HCT116 (cell line): ENCODE data around the gene ROCK1. TPM values are rescaled to one million over a fixed set of nuclear protein-coding genes. Genes with fewer than 3 reads are reported as not detected.
A peak's percentile ranks its signal among the peaks of the same experiment; 100 is the strongest.

Experiments used
- ATAC-seq: fragments of 200-7000 bp; cut with Tn5 transposase; 2 replicates; pipeline ENCODE4 v1.9.1; 2020; ENCODE audit warnings: mild to moderate bottlenecking, moderate library complexity
- BruUV-seq: library from RNA; stranded (reverse); fragments of 400-500 nt; replicated peaks from 2 replicates; lab custom pipeline; 2021; lab: Mats Ljungman, UMichigan
- CTCF ChIA-PET: fragments of 300-600 bp; sonication (Branson Sonifier 250); formaldehyde crosslinking; loops from one replicate; lab custom pipeline; 2021; ENCODE audit warnings: antibody characterized with exemption; lab: Charles Lee
- POLR2A ChIA-PET: fragments of 300-600, 350-600 bp; sonication (Branson Sonifier 250); formaldehyde crosslinking; loops from one replicate; lab custom pipeline; 2021; ENCODE audit warnings: antibody characterized with exemption; lab: Charles Lee
- RAD21 ChIA-PET, 2 experiments: fragments of 300-600 bp; sonication (Branson Sonifier 250); formaldehyde crosslinking; loops; one replicate each; lab custom pipeline; 2023; ENCODE audit warnings: low total read pairs in 2 of 2; ENCODE audit not compliant: uncharacterized antibody in 2 of 2, unreplicated experiment in 2 of 2, low non-redundant PET in 1 of 2; lab: Charles Lee
- DNase-seq: peaks from one replicate; pipeline ENCODE4 v3.0.0-alpha.2; 2010; ENCODE audit warnings: low read depth, low spot score
- H2AFZ ChIP-seq: fragments of 200-600 bp; shearing (Covaris generic), sonication (generic); 2 replicates; pipeline ENCODE4 v1.6.1; 2017; ENCODE audit warnings: low read depth, mixed run types, mixed read lengths, antibody characterized with exemption, low read length; ENCODE audit not compliant: poor library complexity, severe bottlenecking
- H3K27ac ChIP-seq: 2 replicates; pipeline ENCODE4 v1.5.1; 2012; ENCODE audit warnings: low read depth, low read length
- H3K27me3 ChIP-seq: fragments of 200-600 bp; sonication (generic); 2 replicates; pipeline ENCODE4 v1.6.1; 2016; ENCODE audit warnings: mixed run types, low read length, mixed read lengths; ENCODE audit not compliant: insufficient read depth
- H3K36me3 ChIP-seq, 2 experiments: fragments of 200-500 bp in 1 of 2; fragments of 200-600 bp in 1 of 2; sonication (Bioruptor generic) in 1 of 2; sonication (generic) in 1 of 2; 2 replicates each; pipeline versions ENCODE4 v1.5.1 to v1.6.1; 2014 to 2016; ENCODE audit warnings: low read length in 2 of 2, inconsistent platforms in 1 of 2, mixed read lengths in 1 of 2, mixed run types in 1 of 2; ENCODE audit not compliant: insufficient read depth in 2 of 2, control insufficient read depth in 1 of 2
- H3K4me1 ChIP-seq, 2 experiments: fragments of 200-600 bp in 1 of 2; sonication (generic) in 1 of 2; 2 replicates each; pipeline versions ENCODE4 v1.5.1 to v1.6.1; 2012 to 2017; ENCODE audit warnings: low read length in 2 of 2, inconsistent platforms in 1 of 2, mild to moderate bottlenecking in 1 of 2, mixed read lengths in 1 of 2, mixed run types in 1 of 2, moderate library complexity in 1 of 2; ENCODE audit not compliant: insufficient read depth in 2 of 2, control insufficient read depth in 1 of 2
- H3K4me2 ChIP-seq: fragments of 200-600 bp; sonication (generic); 2 replicates; pipeline ENCODE4 v1.6.1; 2017; ENCODE audit warnings: mixed run types, low read length, mixed read lengths
- H3K4me3 ChIP-seq, 2 experiments: fragments of 200-600 bp in 1 of 2; sonication (generic) in 1 of 2; replicated peaks in 1 of 2; 2 replicates each; pipeline ENCODE4 v1.5.1; 2011 to 2016; ENCODE audit warnings: low read length in 2 of 2, control low read depth in 1 of 2, low read depth in 1 of 2, mild to moderate bottlenecking in 1 of 2, mixed read lengths in 1 of 2, mixed run types in 1 of 2
- H3K79me2 ChIP-seq: fragments of 200-600 bp; sonication (generic); 2 replicates; pipeline ENCODE4 v1.6.1; 2017; ENCODE audit warnings: mild to moderate bottlenecking, mixed run types, low read length, moderate library complexity, mixed read lengths; ENCODE audit not compliant: insufficient read depth
- H3K9ac ChIP-seq: fragments of 200-600 bp; sonication (generic); 2 replicates; pipeline ENCODE4 v1.6.1; 2016; ENCODE audit warnings: low read length, mixed read lengths
- H3K9me2 ChIP-seq: fragments of 200-600 bp; sonication (generic), shearing (Covaris generic); 2 replicates; pipeline ENCODE4 v1.6.1; 2017; ENCODE audit warnings: mixed run types, mild to moderate bottlenecking, moderate library complexity; ENCODE audit not compliant: insufficient read depth
- H3K9me3 ChIP-seq, 2 experiments: fragments of 200-500 bp in 1 of 2; fragments of 200-600 bp in 1 of 2; sonication (Bioruptor generic) in 1 of 2; sonication (generic) in 1 of 2; 2 replicates each; pipeline ENCODE4 v1.6.1; 2014 to 2017; ENCODE audit warnings: low read length in 2 of 2, mixed read lengths in 2 of 2, inconsistent platforms in 1 of 2, low read depth in 1 of 2, mild to moderate bottlenecking in 1 of 2, mixed run types in 1 of 2, moderate library complexity in 1 of 2; ENCODE audit not compliant: control insufficient read depth in 1 of 2, insufficient read depth in 1 of 2
- H4K20me1 ChIP-seq: fragments of 200-600 bp; sonication (generic), shearing (Covaris generic); 2 replicates; pipeline ENCODE4 v1.6.1; 2017; ENCODE audit warnings: mixed run types, mild to moderate bottlenecking, moderate library complexity; ENCODE audit not compliant: insufficient read depth
- CBX3 ChIP-seq: IDR thresholded peaks from 2 replicates; pipeline ENCODE4 v1.6.1; 2012; ENCODE audit warnings: low read depth
- CEBPB ChIP-seq: IDR thresholded peaks from 2 replicates; pipeline ENCODE4 v1.6.1; 2012; ENCODE audit warnings: low read depth
- EGR1 ChIP-seq: IDR thresholded peaks from 2 replicates; pipeline ENCODE4 v1.6.1; 2012; ENCODE audit warnings: low read depth
- ELF1 ChIP-seq: IDR thresholded peaks from 2 replicates; pipeline ENCODE4 v1.6.1; 2012; ENCODE audit warnings: low read depth, borderline replicate concordance
- EZH2phosphoT487 ChIP-seq: fragments of 200-600 bp; IDR thresholded peaks from 2 replicates; pipeline ENCODE4 v1.6.1; 2018; ENCODE audit warnings: antibody characterized with exemption, borderline replicate concordance
- FOSL1 ChIP-seq: IDR thresholded peaks from 2 replicates; pipeline ENCODE4 v1.6.1; 2012; ENCODE audit warnings: low read depth
- MAX ChIP-seq: IDR thresholded peaks from 2 replicates; pipeline ENCODE4 v1.6.1; 2012
- POLR2A ChIP-seq: IDR thresholded peaks from 2 replicates; pipeline ENCODE4 v1.7.0; 2011; ENCODE audit warnings: borderline replicate concordance; ENCODE audit not compliant: insufficient read depth, insufficient read length; ENCODE audit errors: extremely low read depth
- REST ChIP-seq: IDR thresholded peaks from 2 replicates; pipeline ENCODE4 v1.6.1; 2012; ENCODE audit warnings: low read depth
- SP1 ChIP-seq: IDR thresholded peaks from 2 replicates; pipeline ENCODE4 v1.6.1; 2012; ENCODE audit warnings: low read depth
- SRF ChIP-seq: IDR thresholded peaks from 2 replicates; pipeline ENCODE4 v1.6.1; 2012; ENCODE audit warnings: low read depth
- YY1 ChIP-seq: IDR thresholded peaks from 2 replicates; pipeline ENCODE4 v1.6.1; 2011; ENCODE audit warnings: low read length, low read depth, moderate library complexity, mild to moderate bottlenecking; ENCODE audit not compliant: insufficient replicate concordance; ENCODE audit errors: extremely low read depth
- intact Hi-C: fragments of 100-400 bp; cut with micrococcal nuclease; formaldehyde crosslinking; loops from 2 replicates; pipeline ENCODE4 v1.10.0; 2022
- total RNA-seq: library from RNA; stranded (reverse); gene quantifications from one replicate; pipeline ENCODE4 v1.2.1, GENCODE V29; 2021; ENCODE audit not compliant: unreplicated experiment

Gene ROCK1
- total RNA-seq, 1 experiment from 2014 or later, result 38.1 TPM

- CTCF ChIA-PET, result no interaction called here
- no peaks in the 10 kb centered on the region for H4K20me1 ChIP-seq
- H3K36me3 ChIP-seq, result no peaks in the 10 kb centered on the region
- no peak for TF ChIP-seq MAX
- no peak for TF ChIP-seq EZH2phosphoT487
- no peak for TF ChIP-seq CBX3
- no peak for TF ChIP-seq POLR2A
- TF ChIP-seq CEBPB, result no peak
- H3K4me1 ChIP-seq, result peaks cover 5 to 7% of the 10 kb centered on the region in 2 experiments; a peak in 3 of 4 replicates
- no peaks in the 10 kb centered on the region for H3K9me3 ChIP-seq
- POLR2A ChIA-PET, result no interaction called here
- no peak overlapping the region for H3K4me3 ChIP-seq
- intact Hi-C loops, result loop anchor here (10.0 kb wide), 1 partner anchor 49 kb away; no protein-coding TSS in a partner anchor
- DNase-seq (no peak), ATAC-seq (no peak)
- no peak overlapping the region for H2AFZ ChIP-seq
- no peak overlapping the region for H3K4me2 ChIP-seq
- no peaks in the 10 kb centered on the region for H3K27me3 ChIP-seq
- peaks cover 6% of the 10 kb centered on the region for H3K79me2 ChIP-seq
- no peak overlapping the region for H3K9ac ChIP-seq
- H3K9me2 ChIP-seq, result no peaks in the 10 kb centered on the region
- no TSS peak for BruUV-seq
- no peak overlapping the region for H3K27ac ChIP-seq
- RAD21 ChIA-PET, result interaction anchor here in 1 of 2 experiments (0.7 kb wide), 1 partner anchor 26 kb away, joined by 3 read pairs; no protein-coding TSS in a partner anchor
Observed at GRCh38 chr18:21115519-21116411, 4.2 kb upstream of the ROCK1 start.

- peaks cover 15 to 17% of the 10 kb centered on the region in 2 experiments; a peak in 3 of 4 replicates for H3K4me1 ChIP-seq
- ChIA-PET CTCF (interaction anchor here (1.0 kb wide), 2 partner anchors 67 to 79 kb away, joined by 3 to 4 read pairs; no protein-coding TSS in a partner anchor), RAD21 (no interaction called here), POLR2A (interaction anchor here (0.7 to 1.3 kb wide), 3 partner anchors 12 to 57 kb away, joined by 3 to 6 read pairs (median 4); no protein-coding TSS in a partner anchor)
- peak overlapping the region; percentile 63 to 74 for H3K4me3 ChIP-seq
- H3K9me2 ChIP-seq, result no peaks in the 10 kb centered on the region
- H3K9ac ChIP-seq, result peak overlapping the region; percentile 58
- peak overlapping the region; percentile 67; the same call in 1 of the 2 replicates for H3K27ac ChIP-seq
- H3K27me3 ChIP-seq, result no peaks in the 10 kb centered on the region
- H3K36me3 ChIP-seq, result no peaks in the 10 kb centered on the region
- peak overlapping the region; percentile 90 for H3K4me2 ChIP-seq
- no peaks in the 10 kb centered on the region for H3K9me3 ChIP-seq
- no TSS peak for BruUV-seq
- H2AFZ ChIP-seq, result peak overlapping the region; percentile 100
- DNase-seq (no peak), ATAC-seq (no peak)
- intact Hi-C loops, result loop anchor here (5.0 to 10.0 kb wide), 2 partner anchors 52 to 135 kb away; no protein-coding TSS in a partner anchor
- peaks cover 38% of the 10 kb centered on the region for H3K79me2 ChIP-seq
- H4K20me1 ChIP-seq, result no peaks in the 10 kb centered on the region
- no peak for TF ChIP-seq POLR2A
- no peak for TF ChIP-seq FOSL1
- no peak for TF ChIP-seq SRF
- TF ChIP-seq YY1, result no peak
- TF ChIP-seq SP1, result no peak
- TF ChIP-seq REST, result no peak
- TF ChIP-seq ELF1, result no peak
- no peak for TF ChIP-seq EGR1
Observed at GRCh38 chr18:21112543-21113105, 1.0 kb upstream of the ROCK1 start.
